ENCODE data around the gene GLYR1. TPM values are rescaled to one million over a fixed set of nuclear protein-coding genes. Genes with fewer than 3 reads are reported as not detected.

Gene GLYR1
- total RNA-seq, 2 donors from 2014 or later: 57.4 to 60.8 TPM

- no peak for DNase-seq (ENCODE audit: low spot score)
- intact Hi-C loops (cut with DNase I): loop anchor here (10.0 kb wide), 1 partner anchor 106 kb away; the partner anchor contains the start of genes ANKS3 and DNAAF8
- Histone ChIP-seq H3K27me3 (replicated peaks; ENCODE audit: insufficient read depth) (no peaks in the 10 kb centered on the region), H3K9me3 (no peaks in the 10 kb centered on the region), H3K27ac (no peak overlapping the region), H3K36me3 (peaks cover 6 to 17% of the 10 kb centered on the region in 2 donors), H3K4me3 (no peak overlapping the region), H3K4me1 (replicated peaks) (peaks cover 11% of the 10 kb centered on the region)
- 79% methylated on average over 5 of the region's 5 CpGs for WGBS
- TF ChIP-seq CTCF (IDR thresholded peaks at IDR 0.05): no peak
- no peak for TF ChIP-seq POLR2A (IDR thresholded peaks at IDR 0.05)
- TF ChIP-seq POLR2AphosphoS5 (IDR thresholded peaks at IDR 0.05): no peak
Observed at GRCh38 chr16:4840984-4841383, 6.1 kb downstream of the GLYR1 start.

- WGBS: 85% methylated on average over 5 of the region's 5 CpGs
- H3K4me1 ChIP-seq (replicated peaks): peaks cover 2% of the 10 kb centered on the region
- intact Hi-C loops (cut with DNase I): loop anchor here (10.0 kb wide), 1 partner anchor 105 kb away; the partner anchor contains the start of genes ANKS3 and DNAAF8
- H3K27me3 ChIP-seq (replicated peaks; ENCODE audit: insufficient read depth): no peaks in the 10 kb centered on the region
- H3K9me3 ChIP-seq: no peaks in the 10 kb centered on the region
- no peak for DNase-seq (ENCODE audit: low spot score)
- no peak overlapping the region for H3K4me3 ChIP-seq
- no peak for TF ChIP-seq POLR2AphosphoS5 (IDR thresholded peaks at IDR 0.05)
- TF ChIP-seq POLR2A (IDR thresholded peaks at IDR 0.05): no peak
- no peak for TF ChIP-seq CTCF (IDR thresholded peaks at IDR 0.05)
- H3K36me3 ChIP-seq: peaks cover 6 to 17% of the 10 kb centered on the region in 2 donors
- H3K27ac ChIP-seq: no peak overlapping the region
Observed at GRCh38 chr16:4839942-4840341, 7.1 kb downstream of the GLYR1 start.

- Histone ChIP-seq H3K4me3 (no peak overlapping the region), H3K27me3 (replicated peaks; ENCODE audit: insufficient read depth) (no peaks in the 10 kb centered on the region), H3K36me3 (peaks cover 4 to 11% of the 10 kb centered on the region in 2 donors), H3K27ac (no peak overlapping the region), H3K9me3 (no peaks in the 10 kb centered on the region), H3K4me1 (replicated peaks) (peaks cover under 1% of the 10 kb centered on the region)
- WGBS: 87% methylated on average over 13 of the region's 13 CpGs
- no peak for DNase-seq (ENCODE audit: low spot score)
- intact Hi-C loops (cut with DNase I): no loop called here
- TF ChIP-seq POLR2AphosphoS5 (IDR thresholded peaks at IDR 0.05) (no peak), CTCF (IDR thresholded peaks at IDR 0.05) (no peak), POLR2A (IDR thresholded peaks at IDR 0.05) (no peak)
Observed at GRCh38 chr16:4837733-4838501, 9.2 kb downstream of the GLYR1 start.

GRCh38 chr16:4836727-4837126 lies 10.4 kb downstream of the GLYR1 start:
- no peak overlapping the region for H3K4me3 ChIP-seq
- no peak for DNase-seq (ENCODE audit: low spot score)
- H3K36me3 ChIP-seq: peaks cover 2 to 5% of the 10 kb centered on the region in 2 donors
- TF ChIP-seq POLR2AphosphoS5 (IDR thresholded peaks at IDR 0.05): no peak
- no peak for TF ChIP-seq CTCF (IDR thresholded peaks at IDR 0.05)
- no peak for TF ChIP-seq POLR2A (IDR thresholded peaks at IDR 0.05)
- intact Hi-C loops (cut with DNase I): no loop called here
- WGBS: 88% methylated on average over 2 of the region's 2 CpGs
- no peak overlapping the region for H3K27ac ChIP-seq
- no peaks in the 10 kb centered on the region for H3K27me3 ChIP-seq (replicated peaks; ENCODE audit: insufficient read depth)
- peaks cover 3% of the 10 kb centered on the region for H3K4me1 ChIP-seq (replicated peaks)
- no peaks in the 10 kb centered on the region for H3K9me3 ChIP-seq

- no peak for DNase-seq (ENCODE audit: low spot score)
- H3K27me3 ChIP-seq (replicated peaks; ENCODE audit: insufficient read depth): no peaks in the 10 kb centered on the region
- 80% methylated on average over 1 of the region's 1 CpG for WGBS
- H3K27ac ChIP-seq: no peak overlapping the region
- peaks cover 5 to 8% of the 10 kb centered on the region in 2 donors for H3K36me3 ChIP-seq
- no peaks in the 10 kb centered on the region for H3K9me3 ChIP-seq
- intact Hi-C loops (cut with DNase I): no loop called here
- peaks cover 7% of the 10 kb centered on the region for H3K4me1 ChIP-seq (replicated peaks)
- no peak for TF ChIP-seq POLR2AphosphoS5 (IDR thresholded peaks at IDR 0.05)
- no peak for TF ChIP-seq POLR2A (IDR thresholded peaks at IDR 0.05)
- TF ChIP-seq CTCF (IDR thresholded peaks at IDR 0.05): no peak
- no peak overlapping the region for H3K4me3 ChIP-seq
Observed at GRCh38 chr16:4833584-4833983, 13.5 kb downstream of the GLYR1 start.
